COLO829 (cell line): ENCODE data around the gene ACO2.
"Not testable (repeated sequence)": the region's sequence is repeated elsewhere in the genome, so short reads cannot be mapped to it uniquely, and the experiment has no call there.

ENCODE experiments used
- DNase-seq: peaks from one replicate; pipeline ENCODE4 v3.0.0; 2012; ENCODE audit warnings: low spot score

Gene ACO2

DNA sequence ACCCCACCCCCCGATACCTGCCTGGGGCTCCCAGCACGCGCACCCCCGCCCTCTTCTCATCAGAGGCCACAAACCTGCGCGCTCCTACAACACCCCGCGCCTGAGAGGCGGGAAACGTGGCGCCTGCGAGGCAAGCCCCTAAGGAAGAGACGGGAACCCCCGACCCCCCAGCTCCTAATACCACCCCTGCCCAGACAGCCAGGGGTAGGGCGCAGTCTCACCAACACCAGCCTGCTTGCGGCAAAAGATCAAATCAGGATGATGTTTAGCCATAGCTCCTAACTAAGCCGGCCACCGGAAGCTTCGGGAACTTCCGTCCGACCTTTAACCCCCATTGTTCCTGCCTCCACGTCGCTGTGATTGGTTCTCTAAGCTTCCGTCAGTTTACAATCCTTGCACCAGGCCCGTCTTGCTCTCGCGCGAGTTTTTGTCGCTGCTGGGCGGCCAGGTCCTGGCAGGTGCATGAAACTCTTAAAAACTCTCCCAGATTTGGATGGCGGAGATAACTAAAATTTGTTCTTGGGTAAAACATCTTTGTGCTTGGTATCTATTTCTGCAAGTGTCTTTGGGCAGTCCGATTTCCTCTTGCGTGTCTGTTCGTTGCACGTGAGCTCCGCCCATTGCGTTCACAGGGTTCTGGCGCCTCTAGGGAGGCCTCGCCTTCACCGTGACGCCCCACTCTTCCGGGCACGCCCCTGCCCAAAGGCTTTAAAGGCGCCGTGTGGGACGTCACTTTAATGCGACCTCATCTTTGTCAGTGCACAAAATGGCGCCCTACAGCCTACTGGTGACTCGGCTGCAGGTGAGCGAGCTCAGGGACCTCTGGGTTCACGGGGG, at the start of gene ACO2, which contains the start of gene PHF5A:
ACO2 (plus strand) TSS at position 737 of the 837 bp plus-strand sequence; CDS start at position 767, 30 bp downstream.
PHF5A (minus strand) TSS at position 312 of the 837 bp plus-strand sequence; CDS start at position 273, 39 bp downstream.
- peak; percentile 99 for DNase-seq

DNA sequence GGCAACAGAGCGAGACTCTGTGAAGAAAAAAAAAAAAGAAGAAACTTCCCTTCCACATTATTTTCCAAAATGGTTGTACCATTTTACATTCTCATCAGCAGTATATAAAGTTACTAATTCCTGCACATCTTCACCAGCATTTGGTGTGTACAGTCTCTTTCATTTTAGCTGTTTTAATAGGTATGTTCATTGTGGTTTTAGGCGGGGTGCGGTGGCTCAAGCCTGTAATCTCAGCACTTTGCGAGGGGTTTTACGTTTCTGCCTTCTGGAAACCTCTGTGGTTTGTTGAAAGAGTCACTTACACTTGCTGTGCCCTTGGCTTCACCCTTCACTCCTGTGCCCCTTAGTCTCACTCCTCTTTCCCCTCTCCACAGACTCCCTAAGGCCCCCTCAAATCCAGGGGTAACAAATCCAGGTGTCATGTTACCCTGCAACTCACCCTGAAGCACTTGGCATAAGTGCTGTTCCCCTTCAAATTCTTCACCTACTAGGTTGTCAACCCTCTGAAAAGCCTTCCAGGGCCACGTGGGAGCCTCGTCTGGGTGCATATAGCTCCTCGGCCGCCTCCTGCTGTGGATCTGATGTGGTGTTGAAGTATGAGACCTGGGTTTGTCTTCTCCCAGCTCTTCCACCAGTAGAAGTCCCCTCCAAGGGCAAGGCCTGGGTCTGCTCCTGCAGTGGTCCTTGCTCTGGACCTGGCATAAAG, 43.1 kb upstream of the ACO2 start:
- no peak for DNase-seq

DNA sequence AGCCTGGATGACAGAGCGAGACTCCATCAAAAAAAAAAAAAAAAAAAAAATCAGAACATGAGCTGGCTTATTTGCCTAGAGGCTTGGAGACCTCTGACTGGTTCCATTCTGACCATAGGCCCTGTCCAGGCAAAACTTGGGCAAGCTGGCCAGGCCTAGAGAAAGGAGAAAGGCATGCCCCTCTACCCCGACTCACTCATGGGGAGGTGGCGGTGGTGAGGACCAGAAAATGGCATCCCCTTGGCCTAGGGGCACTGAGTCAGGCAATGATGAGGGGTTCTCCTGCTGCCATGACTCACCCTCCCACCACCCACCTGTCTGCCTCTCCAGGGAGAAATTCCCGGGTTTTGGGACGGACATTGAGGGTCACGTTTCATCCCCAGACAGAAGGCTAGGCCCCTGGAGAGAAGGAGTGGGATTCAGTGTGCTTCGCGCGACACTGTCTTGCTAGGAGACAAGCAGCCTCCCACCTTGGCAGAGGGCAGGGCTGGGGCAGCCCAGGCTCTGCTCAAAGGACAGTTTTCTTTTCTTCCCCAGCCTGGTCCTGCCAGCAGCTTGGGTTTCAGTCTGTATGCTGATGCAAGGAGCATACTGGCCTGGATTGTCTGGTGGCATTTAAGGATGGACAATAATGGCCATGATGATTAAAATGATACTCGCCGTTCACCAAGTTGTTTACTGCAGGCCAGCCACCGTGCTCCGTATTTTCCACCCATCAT, 39.5 kb upstream of the ACO2 start:
- DNase-seq: no peak

DNA sequence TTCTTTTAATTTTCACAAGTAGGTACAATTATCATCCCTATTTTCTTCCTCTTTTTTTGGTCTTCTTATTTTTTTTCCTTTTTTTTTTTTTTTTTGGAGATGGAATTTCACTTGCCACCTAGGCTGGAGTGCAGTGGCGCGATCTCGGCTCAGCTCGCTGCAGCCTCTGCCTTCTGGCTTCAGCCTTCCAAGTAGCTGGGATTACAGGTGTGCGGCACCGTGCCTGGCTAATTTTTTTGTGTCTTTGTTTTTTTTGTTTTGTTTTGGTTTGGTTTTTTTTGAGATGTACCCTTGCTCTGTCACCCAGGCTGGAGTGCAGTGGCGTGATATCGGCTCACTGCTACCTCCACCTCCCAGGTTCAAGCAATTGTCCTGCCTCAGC, 39.0 kb upstream of the ACO2 start:
- no peak for DNase-seq

DNA sequence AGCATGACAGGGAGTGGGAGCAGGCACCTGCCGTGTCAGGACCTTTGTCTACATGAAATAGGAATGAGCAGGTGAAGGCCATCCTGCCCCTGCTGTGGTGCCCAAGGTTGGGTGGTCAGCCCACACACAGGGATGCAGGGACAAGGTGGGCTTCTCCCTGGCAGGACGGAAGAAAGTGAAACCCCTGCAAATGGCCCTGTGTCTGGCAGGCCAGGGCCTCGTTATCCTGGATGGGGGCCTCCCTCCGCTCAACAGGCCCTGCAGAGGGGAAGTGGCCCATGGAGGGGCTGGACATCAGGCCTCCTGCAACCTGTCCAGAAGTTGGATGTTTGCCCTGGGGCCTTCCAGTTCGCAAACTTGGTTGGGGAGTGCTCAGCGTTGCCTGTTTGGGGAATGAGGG, 37.3 kb upstream of the ACO2 start:
- no peak for DNase-seq

DNA sequence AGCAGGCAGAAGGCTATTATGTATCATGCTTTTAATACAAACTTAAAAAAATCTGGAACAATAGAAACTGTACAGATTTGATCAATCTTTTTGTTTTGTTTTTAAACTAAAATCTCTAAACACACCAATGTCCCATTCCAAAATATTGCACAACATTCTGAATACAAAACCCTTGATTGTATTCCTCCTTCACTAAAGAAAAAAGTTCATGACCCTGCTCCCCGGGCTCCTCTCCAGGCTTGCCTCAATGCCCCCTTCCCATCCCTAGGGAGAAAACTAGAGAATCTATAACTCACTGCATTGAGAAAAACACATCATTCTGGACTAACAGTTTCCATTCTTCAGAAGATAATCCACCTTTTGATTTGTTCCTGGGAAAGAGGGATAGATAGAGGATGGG, 35.4 kb upstream of the ACO2 start:
- DNase-seq: not testable (repeated sequence)

DNA sequence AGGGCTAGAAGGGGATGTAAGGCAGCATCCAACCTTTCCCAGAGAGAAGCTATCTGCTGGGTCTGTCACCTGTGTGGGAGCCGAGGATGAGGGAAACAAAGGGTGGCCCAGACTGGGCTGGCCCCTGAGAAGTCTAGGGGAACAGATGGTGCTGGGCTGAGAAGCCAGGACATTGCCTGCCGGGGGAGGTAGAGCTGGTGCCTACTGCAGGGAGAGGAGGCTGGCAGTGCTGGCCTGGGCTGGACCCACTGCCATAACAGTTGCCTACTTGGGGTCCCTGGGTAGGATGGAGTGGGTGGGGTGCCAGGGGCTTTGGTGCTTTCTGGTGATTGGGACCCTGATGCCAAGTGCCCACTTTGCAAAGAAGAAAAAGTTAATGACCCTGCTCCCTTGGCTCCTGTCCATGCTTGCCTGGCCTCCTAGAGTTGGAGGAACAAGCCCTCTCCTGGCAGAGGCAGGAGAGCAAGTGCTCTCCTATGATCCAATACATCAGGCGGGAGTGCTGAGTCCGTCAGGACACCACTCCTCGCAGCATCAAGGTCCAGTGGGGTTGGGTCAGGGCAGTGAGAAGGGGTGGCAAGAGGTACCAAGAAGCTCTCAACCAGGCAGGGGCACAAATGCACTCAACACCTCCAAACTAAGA, 34.4 kb upstream of the ACO2 start:
- not testable (repeated sequence) for DNase-seq

DNA sequence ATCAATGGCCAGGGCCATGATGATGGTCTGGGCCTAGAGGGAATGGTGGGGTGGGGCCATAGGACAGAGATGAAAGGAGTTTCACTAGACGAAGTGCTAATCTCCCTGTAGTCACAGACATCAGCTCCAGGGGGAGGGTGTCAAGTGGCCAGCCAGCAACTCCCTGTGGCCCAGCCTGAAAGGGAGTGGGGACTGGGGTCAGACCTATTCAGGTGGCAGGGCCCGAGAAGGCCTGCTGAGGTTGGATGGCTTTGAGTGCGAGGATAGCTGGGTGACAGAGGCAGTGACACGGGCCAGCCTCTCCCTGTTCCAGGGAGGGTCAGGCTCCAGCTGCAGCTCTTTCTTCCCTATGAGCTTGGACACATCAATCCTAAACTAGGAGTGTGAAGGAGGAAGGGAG, 33.4 kb upstream of the ACO2 start:
- no peak for DNase-seq

DNA sequence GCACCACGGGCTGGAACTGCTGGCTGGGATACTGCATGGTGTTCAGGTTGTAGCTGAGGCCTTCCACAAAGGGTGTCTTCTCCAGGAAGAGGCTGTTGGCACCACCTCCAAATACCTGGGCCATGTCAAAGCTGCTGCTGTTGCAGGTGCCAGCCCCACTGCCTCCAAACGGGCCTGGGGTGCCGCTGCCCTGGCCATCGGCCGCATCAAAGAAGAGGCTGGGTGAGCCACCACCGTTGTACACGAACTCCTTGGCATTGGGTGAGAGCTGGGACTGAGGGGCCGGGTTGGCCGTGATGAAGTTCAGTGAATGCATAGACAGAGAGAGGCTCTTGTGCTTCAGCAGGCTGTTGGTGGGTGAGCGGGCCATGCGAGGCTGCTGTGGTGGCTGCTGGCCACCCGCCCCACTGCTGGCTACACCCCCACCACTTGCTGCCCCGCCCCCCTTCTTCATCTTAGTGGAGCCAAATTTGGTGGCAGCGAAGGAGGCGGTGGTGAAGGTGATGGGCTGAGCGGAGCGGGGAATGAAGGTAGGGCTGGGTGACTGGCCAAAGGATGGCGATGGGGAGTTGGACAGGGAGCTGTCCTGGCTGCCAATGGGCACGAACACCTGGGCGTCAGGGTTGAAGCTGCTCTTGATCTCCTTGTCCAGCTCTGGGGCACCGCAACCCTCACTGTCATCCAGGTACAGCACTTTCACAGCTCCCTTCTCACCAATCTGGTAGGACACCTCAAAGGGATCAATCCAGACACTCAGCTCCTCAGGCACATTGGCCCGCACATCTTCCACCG, 32.4 kb upstream of the ACO2 start:
- DNase-seq: no peak

DNA sequence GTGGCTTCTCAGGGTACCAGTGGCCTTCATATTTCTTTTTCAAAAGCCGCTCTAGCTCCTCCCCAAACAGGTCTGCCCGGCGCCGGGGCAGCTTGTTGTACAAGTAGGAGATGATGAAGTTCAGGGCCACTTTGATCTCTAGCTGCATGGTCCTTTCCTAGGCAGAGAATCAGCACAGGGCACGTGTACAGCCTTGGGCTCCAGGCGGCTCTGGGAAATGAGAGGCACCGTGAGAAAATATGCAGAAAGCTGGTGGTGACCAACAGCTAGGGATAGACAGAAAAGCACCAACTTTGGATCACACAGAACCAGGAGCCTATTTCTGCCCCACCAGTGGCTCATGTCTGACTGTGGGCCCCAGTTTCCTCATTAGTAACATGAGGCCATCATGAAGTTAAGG, 31.7 kb upstream of the ACO2 start:
- no peak for DNase-seq

DNA sequence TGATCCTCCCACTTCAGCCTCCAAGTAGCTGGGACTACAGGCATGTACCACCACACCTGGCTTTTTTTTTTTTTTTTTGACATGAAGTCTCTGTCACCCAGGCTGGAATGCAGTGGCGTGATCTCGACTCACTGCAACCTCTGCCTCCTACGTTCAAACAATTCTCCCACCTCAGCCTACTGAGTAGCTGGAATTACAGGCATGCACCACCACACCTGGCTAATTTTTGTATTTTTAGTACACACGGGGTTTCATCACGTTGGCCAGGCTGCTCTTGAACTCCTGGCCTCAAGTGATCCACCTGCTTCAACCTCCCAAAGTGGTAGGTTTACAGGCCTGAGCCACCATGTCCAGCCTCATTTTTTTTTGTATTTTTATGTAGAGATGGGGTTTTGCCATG, 28.4 kb upstream of the ACO2 start:
- not testable (repeated sequence) for DNase-seq

DNA sequence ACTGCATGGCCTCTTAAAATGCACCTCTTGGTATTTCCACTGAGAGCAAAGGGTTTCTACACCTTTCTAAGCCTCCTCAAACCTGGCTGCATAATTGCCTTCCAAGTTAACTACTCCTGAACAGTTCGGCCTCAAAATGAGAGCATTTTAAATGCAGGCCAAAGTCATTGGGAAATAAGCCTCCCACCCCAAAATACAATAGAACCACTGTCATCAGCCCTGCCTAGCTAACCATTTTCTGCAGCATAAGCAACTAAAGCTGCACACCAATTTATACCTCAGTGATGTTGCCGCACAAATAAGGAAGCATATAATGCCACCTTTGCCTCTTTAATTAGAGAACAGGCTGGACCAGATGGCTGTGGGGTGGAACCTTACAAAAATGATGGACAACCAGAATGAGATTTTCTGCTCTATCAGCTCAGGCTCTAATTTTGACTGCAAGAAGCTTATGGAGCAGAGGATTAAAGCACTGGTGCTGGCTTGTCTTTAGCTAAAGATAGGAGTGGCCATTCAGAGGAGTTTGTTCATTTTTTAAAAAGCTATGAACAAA, 26.6 kb upstream of the ACO2 start:
- DNase-seq: no peak

DNA sequence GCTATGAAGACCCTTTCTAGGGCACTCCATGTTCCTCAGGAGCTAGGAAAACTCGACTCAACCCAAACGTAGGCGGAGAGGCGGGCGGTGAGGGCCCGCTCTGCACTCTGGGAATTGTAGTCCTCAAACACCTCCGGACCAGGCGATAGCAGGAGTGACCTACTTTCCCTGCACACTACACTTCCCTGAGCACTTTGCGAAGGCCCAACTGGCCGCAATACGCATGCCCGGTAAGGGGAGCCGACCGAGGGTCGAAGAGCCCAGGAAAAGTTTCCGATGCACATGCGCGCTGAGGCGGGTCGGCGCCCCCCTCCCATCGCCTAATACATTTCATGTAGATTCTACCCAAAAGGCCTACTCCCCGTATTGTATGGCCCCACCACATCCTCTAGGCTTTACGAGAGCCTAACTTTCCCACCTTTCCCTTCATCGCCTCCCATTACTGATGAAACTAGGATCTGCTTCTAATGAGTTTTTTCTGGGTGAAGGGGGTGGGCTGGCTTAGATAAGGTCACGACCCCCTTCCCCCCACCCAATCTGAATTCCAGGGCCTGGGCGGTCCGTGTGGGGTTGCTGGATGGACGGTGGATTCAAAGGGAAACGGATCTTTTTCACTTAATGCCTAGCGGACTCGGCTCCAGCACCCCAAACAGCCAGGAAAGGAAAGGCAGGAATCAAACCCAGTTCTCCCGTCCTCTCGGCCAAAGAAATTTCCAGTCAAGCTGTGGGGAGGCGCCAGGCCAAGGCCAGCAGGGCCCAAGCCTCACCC, 24.4 kb upstream of the ACO2 start:
- DNase-seq: peak; percentile 96

DNA sequence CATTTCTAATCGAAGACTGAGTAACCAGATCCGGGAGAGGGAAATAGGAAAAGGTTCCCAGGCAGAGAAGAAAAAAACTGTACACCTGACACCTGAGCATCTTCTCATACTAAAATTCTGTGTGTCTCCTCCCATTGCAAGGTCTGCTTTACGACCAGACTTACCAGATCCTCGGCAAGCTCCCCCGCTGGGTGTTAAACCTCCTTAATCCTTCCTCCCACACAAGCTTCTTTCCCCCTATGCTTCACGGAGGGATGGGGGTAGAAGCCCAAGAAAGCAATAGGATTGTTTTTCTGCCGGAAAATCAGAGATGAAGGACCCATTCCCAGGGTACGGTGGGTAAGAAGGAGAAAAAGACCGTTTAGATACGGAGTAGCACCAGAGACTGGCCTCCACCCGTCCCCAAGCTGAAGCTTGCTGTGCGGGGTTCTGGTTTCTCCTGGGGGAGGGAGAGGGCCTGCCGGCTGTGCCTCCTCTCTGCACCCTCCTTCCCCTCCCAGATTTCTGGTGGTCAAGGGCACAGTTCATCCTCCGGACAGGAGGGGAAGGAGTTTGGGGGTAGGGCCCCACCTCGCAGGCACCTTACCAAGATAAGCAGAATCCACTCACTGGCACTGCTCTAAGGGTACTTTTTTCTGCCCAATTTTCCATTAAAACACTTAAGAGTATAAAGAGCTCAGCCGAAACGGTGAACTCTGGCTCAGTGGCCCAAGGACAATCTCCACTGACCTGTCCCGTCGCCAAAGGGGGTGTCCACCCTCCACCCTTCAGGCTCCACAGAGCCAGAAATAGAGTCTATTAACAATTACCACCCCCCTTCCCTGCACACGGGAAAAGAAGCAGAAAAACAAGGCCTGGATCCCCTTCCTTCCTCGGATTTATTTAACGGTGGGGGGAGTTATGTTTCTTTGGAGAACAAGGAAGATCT, 23.5 kb upstream of the ACO2 start:
- DNase-seq: no peak

DNA sequence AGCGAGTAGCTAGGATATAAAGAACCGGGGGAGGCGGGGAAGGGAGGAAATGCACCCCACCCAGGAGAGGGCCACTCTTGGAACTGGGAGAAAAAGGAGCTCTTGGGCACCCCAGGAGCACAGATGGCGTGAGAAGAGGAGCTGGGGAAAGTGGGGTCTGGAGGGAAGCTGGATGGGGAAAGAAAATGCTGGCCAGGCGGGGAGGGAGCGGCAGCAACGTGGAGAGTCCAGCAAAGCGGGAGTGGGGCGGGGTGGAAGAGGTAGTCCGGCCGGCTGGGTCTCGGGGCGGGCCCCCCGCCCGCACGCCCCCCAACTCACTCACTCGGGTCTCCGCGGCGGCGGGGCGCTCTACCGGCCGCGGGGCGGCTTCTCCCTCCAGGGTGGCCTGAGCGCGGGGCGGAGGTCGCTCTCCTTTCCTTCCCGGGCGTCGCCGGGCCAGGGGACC, 22.8 kb upstream of the ACO2 start:
- no peak for DNase-seq

DNA sequence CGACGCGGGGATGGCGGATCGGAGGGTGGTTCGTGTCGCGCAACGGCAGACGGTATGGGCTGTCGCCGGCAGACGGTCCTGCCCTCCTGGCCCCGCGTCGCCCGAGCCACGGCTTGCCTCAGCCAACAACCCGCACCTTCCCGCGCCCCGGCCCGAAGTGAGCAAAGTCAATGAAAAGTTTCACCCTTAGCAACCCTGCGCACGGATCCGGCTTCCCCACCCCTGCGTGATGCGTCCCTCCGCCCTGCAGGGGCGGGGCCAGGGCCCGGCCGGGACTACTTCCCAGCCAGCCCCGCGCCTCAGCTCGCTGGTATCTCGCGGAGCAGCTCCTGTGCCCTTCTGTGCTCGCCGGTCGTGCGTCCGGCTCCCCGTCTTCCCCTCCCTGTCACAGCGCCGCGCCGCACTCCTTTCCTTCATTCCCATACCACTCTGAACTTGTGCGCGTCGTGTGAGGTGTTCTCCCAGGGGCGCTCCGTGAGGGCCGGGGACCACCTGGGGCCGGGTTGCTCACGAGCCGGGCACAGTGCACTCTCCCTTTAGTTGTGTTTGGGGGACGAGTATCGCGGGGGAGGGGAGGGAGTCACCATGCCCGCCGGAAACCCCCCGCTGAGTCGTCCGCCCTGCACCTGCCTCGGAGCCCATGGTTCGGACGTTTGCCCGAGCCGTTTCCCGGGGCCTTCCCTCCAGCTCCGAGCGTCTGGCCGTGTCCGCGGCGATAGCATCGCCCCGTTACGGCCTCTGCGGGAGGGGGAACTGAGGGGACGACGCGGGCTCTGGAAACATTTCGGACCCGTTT, 22.1 kb upstream of the ACO2 start, which contains the start of gene TOB2:
TOB2 (minus strand) TSS at position 163 of the 796 bp plus-strand sequence. CDS start 9,456 bp downstream, outside the sequence.
- DNase-seq: peak; percentile 77

DNA sequence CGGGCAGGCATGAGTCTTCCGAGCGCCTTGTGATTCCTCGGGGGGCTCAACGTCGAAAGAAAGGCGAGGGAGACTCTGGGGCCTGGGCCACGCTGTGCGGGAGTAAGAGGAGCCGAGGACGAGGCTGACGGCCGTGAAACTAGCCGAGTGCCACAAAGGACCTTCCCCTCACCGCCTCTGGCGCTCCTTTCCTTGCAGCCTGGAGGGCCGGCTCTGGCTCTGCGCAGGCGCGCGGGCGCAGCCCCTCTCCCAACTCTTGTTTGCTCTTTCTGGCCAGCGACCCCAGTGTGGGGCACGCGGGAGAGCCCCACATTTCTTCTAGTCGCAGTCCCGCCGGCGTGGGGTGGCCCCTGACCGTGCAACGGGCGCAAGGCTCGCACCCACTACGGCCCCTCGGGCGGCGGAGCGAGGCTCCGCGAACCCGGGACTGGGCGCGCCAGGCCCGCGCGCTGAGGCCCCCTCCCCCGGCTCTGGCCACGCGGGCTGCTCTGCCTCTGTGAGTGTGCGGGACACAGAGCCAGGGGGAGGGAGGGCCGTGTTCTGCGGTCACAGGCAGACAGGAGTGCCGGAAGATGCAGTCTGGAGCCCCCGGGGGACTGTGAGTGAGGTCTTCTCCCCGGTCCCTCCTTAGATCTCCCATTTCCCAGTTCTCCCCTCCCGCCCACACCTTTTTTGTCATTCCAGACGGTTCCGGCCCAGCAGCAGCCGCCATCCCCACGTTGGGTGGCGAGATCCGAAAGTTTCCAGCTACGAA, 21.3 kb upstream of the ACO2 start:
- DNase-seq: no peak
